CD4-positive, alpha-beta memory T cell (primary cell): ENCODE measurements around the gene ODF2L. TPM values are rescaled to one million over a fixed set of nuclear protein-coding genes. Genes with fewer than 3 reads are reported as not detected.

Experiments
- CTCF ChIA-PET: fragments of 350-600 bp; sonication (Branson Sonifier 250); formaldehyde crosslinking; loops from one replicate; lab custom pipeline; 2021; ENCODE audit warnings: inconsistent platforms; ENCODE audit not compliant: partially characterized antibody; lab: Charles Lee
- POLR2A ChIA-PET: fragments of 350-600 bp; sonication (Branson Sonifier 250); formaldehyde crosslinking; loops from one replicate; lab custom pipeline; 2021; ENCODE audit not compliant: partially characterized antibody; lab: Charles Lee
- DNase-seq, 5 donors: peaks; one replicate each; pipeline versions ENCODE4 v3.0.0 to v3.0.0-alpha.2; 2020 to 2022; ENCODE audit warnings: mixed read lengths in 1 of 5
- H3K27ac ChIP-seq: one replicate; pipeline ENCODE4 v1.7.0; 2013; ENCODE audit warnings: low read depth, low read length
- H3K27me3 ChIP-seq: 2 replicates; pipeline ENCODE4 v1.7.0; 2013; ENCODE audit warnings: mild to moderate bottlenecking, low read length, moderate library complexity; ENCODE audit not compliant: insufficient read depth
- H3K36me3 ChIP-seq: 2 replicates; pipeline ENCODE4 v1.7.0; 2013; ENCODE audit warnings: mild to moderate bottlenecking, low read length, moderate library complexity; ENCODE audit not compliant: insufficient read depth
- H3K4me1 ChIP-seq: 2 replicates; pipeline ENCODE4 v1.7.0; 2013; ENCODE audit warnings: mild to moderate bottlenecking, low read length, moderate library complexity; ENCODE audit not compliant: insufficient read depth
- H3K4me3 ChIP-seq, 2 donors: one replicate each; pipeline ENCODE4 v1.7.0; 2013; ENCODE audit warnings: low read length in 2 of 2, mild to moderate bottlenecking in 1 of 2
- H3K9me3 ChIP-seq, 2 donors: one replicate each; pipeline ENCODE4 v1.7.0; 2013; ENCODE audit warnings: low read length in 2 of 2, control low read depth in 1 of 2; ENCODE audit not compliant: control insufficient read depth in 1 of 2
- H3K27ac Mint-ChIP-seq, 7 donors: one replicate each; pipeline ENCODE4 v1.8.0; 2020 to 2021; ENCODE audit warnings: mixed read lengths in 7 of 7, mild to moderate bottlenecking in 6 of 7, inconsistent platforms in 3 of 7, moderate library complexity in 3 of 7
- H3K27me3 Mint-ChIP-seq, 2 donors: one replicate each; pipeline ENCODE4 v1.8.0; 2020 to 2021; ENCODE audit warnings: mixed read lengths in 2 of 2
- H3K36me3 Mint-ChIP-seq, 2 donors: one replicate each; pipeline ENCODE4 v1.8.0; 2020 to 2021; ENCODE audit warnings: mixed read lengths in 2 of 2, inconsistent platforms in 1 of 2, mild to moderate bottlenecking in 1 of 2
- H3K4me1 Mint-ChIP-seq, 4 donors: one replicate each; pipeline ENCODE4 v1.8.0; 2020 to 2021; ENCODE audit warnings: mixed read lengths in 4 of 4, mild to moderate bottlenecking in 1 of 4
- H3K4me3 Mint-ChIP-seq, 8 donors: one replicate each; pipeline ENCODE4 v1.8.0; 2020 to 2021; ENCODE audit warnings: mixed read lengths in 8 of 8, mild to moderate bottlenecking in 7 of 8, moderate library complexity in 6 of 8, inconsistent platforms in 3 of 8
- H3K9me3 Mint-ChIP-seq, 8 donors: one replicate each; pipeline ENCODE4 v1.8.0; 2020 to 2021; ENCODE audit warnings: mixed read lengths in 8 of 8, mild to moderate bottlenecking in 5 of 8, inconsistent platforms in 3 of 8, moderate library complexity in 1 of 8
- intact Hi-C: fragments of 100-400 bp; cut with micrococcal nuclease; formaldehyde crosslinking; loops from one replicate; pipeline ENCODE4 v1.15.1; 2023
- microRNA-seq: library from miRNA; unstranded; fragments of <30 nt; microRNA quantifications from one replicate; pipeline ENCODE4 v1.2.0, GENCODE V29; 2021; ENCODE audit warnings: borderline replicate concordance, borderline number of aligned reads, borderline microRNAs expressed, mixed read lengths
- polyA plus RNA-seq, 2 donors: library from polyadenylated mRNA; unstranded; fragments of 300-500 nt; fragmentation: Illumina TruSeq; gene quantifications; one replicate each; pipeline ENCODE4 v1.2.3, GENCODE V29; 2021
- total RNA-seq, 2 experiments: library from RNA; stranded (reverse); gene quantifications; one replicate each; pipeline ENCODE4 v1.2.3, GENCODE V29; 2021

The ODF2L gene
- total and polyA plus RNA-seq, 4 experiments from 2014 or later = 60.0 to 98.3 (median 78.8) TPM

DNA sequence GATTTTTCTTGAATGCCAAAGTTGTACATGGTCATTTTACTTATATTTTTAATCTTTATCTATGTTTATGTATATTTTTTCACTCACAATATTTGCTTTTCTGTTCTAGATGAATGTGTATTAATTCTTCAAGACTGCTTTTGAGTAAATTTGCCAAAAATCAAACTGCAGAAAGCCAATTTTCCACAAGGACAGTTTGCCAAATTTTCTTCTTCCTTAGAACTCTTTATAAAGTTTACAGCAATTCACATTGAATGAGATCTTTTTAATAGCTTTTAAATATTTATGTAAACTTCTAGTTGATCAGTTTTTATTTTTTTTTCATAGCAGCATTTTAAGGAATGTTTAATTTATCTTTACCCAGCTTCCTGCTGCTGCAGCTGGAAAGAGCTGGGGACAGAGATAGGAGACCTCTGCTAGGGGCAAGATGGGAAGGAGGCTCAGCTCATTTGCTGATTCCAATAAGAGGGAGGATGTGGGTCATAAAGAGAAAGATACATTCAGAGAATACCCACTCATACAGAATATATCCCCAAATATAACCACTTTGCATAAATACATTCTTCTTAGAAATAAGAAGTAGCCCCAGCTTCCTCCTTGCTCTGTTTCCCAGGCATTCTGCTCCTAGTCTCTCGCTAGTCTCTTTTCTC lies 93.0 kb downstream of the ODF2L start:
- Histone ChIP-seq H3K27ac (no peak overlapping the region), H3K4me1 (no peaks in the 10 kb centered on the region), H3K4me3 (no peak overlapping the region), H3K27me3 (no peaks in the 10 kb centered on the region), H3K9me3 (no peaks in the 10 kb centered on the region), H3K36me3 (no peaks in the 10 kb centered on the region)
- intact Hi-C loops = no loop called here
- no peaks in the 10 kb centered on the region for H3K36me3 Mint-ChIP-seq
- CTCF ChIA-PET = no interaction called here
- no peak overlapping the region for H3K4me3 Mint-ChIP-seq
- H3K27ac Mint-ChIP-seq = no peak overlapping the region
- peaks cover 0 to 2% of the 10 kb centered on the region in 2 donors for H3K27me3 Mint-ChIP-seq
- POLR2A ChIA-PET = no interaction called here
- peaks cover 0 to 34% (median 22%) of the 10 kb centered on the region in 8 donors for H3K9me3 Mint-ChIP-seq
- no peaks in the 10 kb centered on the region for H3K4me1 Mint-ChIP-seq
- DNase-seq = no peak

Small RNA genes within 50 kb of the gene (microRNA-seq; reads per million reads assigned to microRNA genes)
- not detected for gene MIR7856

Other genes with a start within 250 kb of the ODF2L start
- gene COL24A1, start 239.6 kb downstream of the ODF2L start, total RNA-seq = under 1 TPM; 0.09 to 0.14 TPM
- gene COL24A1, start 239.6 kb downstream of the ODF2L start, polyA plus RNA-seq = not detected
- not detected for gene CLCA2, start 27.8 kb upstream of the ODF2L start, total RNA-seq
- not detected for gene CLCA2, start 27.8 kb upstream of the ODF2L start, polyA plus RNA-seq
- not detected for gene CLCA1, start 72.6 kb upstream of the ODF2L start, total RNA-seq
- gene CLCA1, start 72.6 kb upstream of the ODF2L start, polyA plus RNA-seq = not detected
- not detected for gene CLCA4, start 150.8 kb upstream of the ODF2L start, total RNA-seq
- gene CLCA4, start 150.8 kb upstream of the ODF2L start, polyA plus RNA-seq = not detected